HEK293T (cell line): Measurements from ENCODE around the gene PLCD1.

ENCODE experiments used
- ARNT ChIP-seq: fragments of 450-650 bp; IDR thresholded peaks from 2 replicates; pipeline ENCODE4 v1.6.1; 2017; ENCODE audit warnings: mild to moderate bottlenecking
- BHLHE40 ChIP-seq: fragments of 450-650 bp; IDR thresholded peaks from 2 replicates; pipeline ENCODE4 v1.6.1; 2016; ENCODE audit warnings: mild to moderate bottlenecking, moderate library complexity, borderline replicate concordance
- ELF4 ChIP-seq: fragments of 450-650 bp; IDR thresholded peaks from 2 replicates; pipeline ENCODE4 v1.6.1; 2017; ENCODE audit warnings: antibody characterized with exemption
- FOXA1 ChIP-seq: fragments of 450-650 bp; IDR thresholded peaks from 2 replicates; pipeline ENCODE4 v1.6.1; 2016; ENCODE audit warnings: mild to moderate bottlenecking
- FOXK2 ChIP-seq: fragments of 450-650 bp; IDR thresholded peaks from 2 replicates; pipeline ENCODE4 v1.6.1; 2016; ENCODE audit warnings: mild to moderate bottlenecking
- FOXM1 ChIP-seq: fragments of 450-650 bp; IDR thresholded peaks from 2 replicates; pipeline ENCODE4 v1.6.1; 2017; ENCODE audit warnings: mild to moderate bottlenecking, borderline replicate concordance
- HDGF ChIP-seq: fragments of 450-650 bp; IDR thresholded peaks from 2 replicates; pipeline ENCODE4 v1.6.1; 2017; ENCODE audit warnings: antibody characterized with exemption, borderline replicate concordance
- LEF1 ChIP-seq: fragments of 450-650 bp; IDR thresholded peaks from 2 replicates; pipeline ENCODE4 v1.6.1; 2017; ENCODE audit warnings: mild to moderate bottlenecking, borderline replicate concordance
- NFRKB ChIP-seq: fragments of 450-650 bp; IDR thresholded peaks from 2 replicates; pipeline ENCODE4 v1.6.1; 2016; ENCODE audit warnings: mild to moderate bottlenecking, moderate library complexity
- SP1 ChIP-seq: fragments of 450-650 bp; IDR thresholded peaks from 2 replicates; pipeline ENCODE4 v1.6.1; 2017
- SUZ12 ChIP-seq: fragments of 450-650 bp; IDR thresholded peaks from 2 replicates; pipeline ENCODE4 v1.6.1; 2016; ENCODE audit warnings: mild to moderate bottlenecking
- TARDBP ChIP-seq: fragments of 450-650 bp; IDR thresholded peaks from 2 replicates; pipeline ENCODE4 v1.6.1; 2016
- ZNF384 ChIP-seq: fragments of 450-650 bp; IDR thresholded peaks from 2 replicates; pipeline ENCODE4 v1.6.1; 2016
- TF ChIP-seq, protein P1 (sequence below): fragments of 450-650 bp; IDR thresholded peaks from 2 replicates; pipeline ENCODE4 v1.6.1; 2016

DNA sequence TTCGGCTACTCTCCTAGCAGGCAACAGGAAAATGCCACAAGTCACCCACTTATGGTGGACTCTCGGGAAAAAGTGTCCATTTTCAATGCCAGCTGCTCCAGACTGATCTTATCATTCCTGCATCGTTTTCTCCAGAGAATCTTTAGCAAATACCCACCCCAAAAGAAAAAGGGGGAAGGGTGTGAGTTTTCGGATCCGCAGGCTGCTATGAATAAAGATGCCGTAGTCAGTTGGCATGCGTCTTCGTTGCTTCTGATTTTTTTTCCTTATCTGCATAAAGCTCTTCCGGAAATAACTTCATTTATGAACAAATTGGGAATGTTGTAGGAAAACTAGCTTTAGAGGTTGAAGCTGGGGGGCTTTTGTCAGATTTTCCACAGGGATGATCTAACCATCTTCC is 61.2 kb downstream of the PLCD1 start:
- TF ChIP-seq BHLHE40 (no peak), HDGF (no peak), TARDBP (no peak), FOXA1 (no peak), FOXK2 (no peak), FOXM1 (no peak), ELF4 (no peak), ARNT (no peak), SP1 (no peak), SUZ12 (no peak), NFRKB (no peak), ZNF384 (no peak), LEF1 (no peak)
- TF ChIP-seq, protein P1, sequence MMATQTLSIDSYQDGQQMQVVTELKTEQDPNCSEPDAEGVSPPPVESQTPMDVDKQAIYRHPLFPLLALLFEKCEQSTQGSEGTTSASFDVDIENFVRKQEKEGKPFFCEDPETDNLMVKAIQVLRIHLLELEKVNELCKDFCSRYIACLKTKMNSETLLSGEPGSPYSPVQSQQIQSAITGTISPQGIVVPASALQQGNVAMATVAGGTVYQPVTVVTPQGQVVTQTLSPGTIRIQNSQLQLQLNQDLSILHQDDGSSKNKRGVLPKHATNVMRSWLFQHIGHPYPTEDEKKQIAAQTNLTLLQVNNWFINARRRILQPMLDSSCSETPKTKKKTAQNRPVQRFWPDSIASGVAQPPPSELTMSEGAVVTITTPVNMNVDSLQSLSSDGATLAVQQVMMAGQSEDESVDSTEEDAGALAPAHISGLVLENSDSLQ, result no peak
